Measurements from ENCODE around the gene KCNIP2. TPM values are rescaled to one million over a fixed set of nuclear protein-coding genes. Genes with fewer than 3 reads are reported as not detected.

The KCNIP2 gene
- total RNA-seq, 1 donor: 0.86 TPM

DNA sequence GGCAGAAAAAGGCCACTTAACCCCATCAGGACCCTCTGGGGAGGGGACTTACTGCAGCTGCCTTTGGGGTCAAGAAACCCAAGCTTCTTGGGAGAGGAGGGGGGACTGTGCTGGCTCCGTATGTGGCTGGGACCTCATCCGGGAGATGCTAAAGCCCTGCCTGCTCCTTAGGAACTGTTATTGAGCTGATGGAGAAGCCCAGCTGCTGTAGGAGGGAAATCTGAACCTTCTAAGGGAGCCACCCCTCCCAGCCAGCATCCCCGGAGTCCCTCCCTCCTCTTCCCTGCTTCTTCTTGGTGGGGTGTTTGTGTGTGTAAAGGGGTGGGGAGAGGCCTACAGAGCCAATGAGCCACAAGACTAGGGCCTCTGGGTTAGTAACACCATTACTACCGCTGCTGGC is 8.2 kb downstream of the KCNIP2 start:
- no peak overlapping the region for H3K4me3 ChIP-seq (ENCODE audit: low read depth, low read length)
- TF ChIP-seq, protein P1, sequence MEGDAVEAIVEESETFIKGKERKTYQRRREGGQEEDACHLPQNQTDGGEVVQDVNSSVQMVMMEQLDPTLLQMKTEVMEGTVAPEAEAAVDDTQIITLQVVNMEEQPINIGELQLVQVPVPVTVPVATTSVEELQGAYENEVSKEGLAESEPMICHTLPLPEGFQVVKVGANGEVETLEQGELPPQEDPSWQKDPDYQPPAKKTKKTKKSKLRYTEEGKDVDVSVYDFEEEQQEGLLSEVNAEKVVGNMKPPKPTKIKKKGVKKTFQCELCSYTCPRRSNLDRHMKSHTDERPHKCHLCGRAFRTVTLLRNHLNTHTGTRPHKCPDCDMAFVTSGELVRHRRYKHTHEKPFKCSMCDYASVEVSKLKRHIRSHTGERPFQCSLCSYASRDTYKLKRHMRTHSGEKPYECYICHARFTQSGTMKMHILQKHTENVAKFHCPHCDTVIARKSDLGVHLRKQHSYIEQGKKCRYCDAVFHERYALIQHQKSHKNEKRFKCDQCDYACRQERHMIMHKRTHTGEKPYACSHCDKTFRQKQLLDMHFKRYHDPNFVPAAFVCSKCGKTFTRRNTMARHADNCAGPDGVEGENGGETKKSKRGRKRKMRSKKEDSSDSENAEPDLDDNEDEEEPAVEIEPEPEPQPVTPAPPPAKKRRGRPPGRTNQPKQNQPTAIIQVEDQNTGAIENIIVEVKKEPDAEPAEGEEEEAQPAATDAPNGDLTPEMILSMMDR (IDR thresholded peaks at IDR 0.05; ENCODE audit: insufficient read depth, low read depth, low read length): no peak
- no peak for DNase-seq (ENCODE audit: low read depth)

DNA sequence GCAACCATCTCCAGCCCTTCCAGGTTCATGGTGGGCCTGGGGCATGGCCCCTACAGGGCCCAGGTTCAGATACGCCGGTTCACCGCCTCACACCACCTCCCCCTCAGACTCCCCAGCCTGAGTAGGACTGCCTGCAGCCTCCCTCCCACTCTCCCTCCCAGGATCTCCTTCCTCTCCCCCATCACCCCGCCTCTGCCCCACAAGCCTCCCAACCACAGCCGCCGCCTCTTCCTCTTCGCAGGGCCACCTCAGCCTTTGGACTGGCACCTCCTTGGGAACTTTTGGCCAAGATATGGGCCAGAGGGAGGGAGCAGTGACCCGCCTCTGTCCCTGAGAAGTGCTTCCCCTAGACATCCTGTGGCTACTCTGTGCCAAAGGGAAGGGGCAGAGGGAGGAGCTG is 9.3 kb downstream of the KCNIP2 start:
- no peak overlapping the region for H3K4me3 ChIP-seq (ENCODE audit: low read depth, low read length)
- no peak for DNase-seq (ENCODE audit: low read depth)
- TF ChIP-seq, protein P1 (IDR thresholded peaks at IDR 0.05; ENCODE audit: insufficient read depth, low read depth, low read length): no peak

DNA sequence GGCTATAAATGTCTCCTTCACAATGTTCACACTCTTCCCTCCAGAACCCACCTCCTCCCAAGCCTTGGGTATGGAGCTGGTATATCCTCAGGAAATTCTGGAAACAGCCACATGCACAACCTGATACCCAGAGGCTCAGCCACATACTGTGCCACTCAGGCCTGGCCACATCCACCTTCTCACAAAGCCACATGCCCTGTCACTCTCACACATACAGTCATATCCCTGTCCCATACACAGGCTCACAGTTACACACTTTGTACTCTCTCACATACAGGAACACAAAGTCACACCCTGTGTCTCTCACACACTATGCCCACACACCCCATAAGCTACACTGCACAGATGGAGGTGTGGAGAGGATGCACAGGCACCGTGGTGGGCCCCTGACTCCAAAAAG is 10.1 kb downstream of the KCNIP2 start:
- no peak for DNase-seq (ENCODE audit: low read depth)
- TF ChIP-seq, protein P1 (IDR thresholded peaks at IDR 0.05; ENCODE audit: insufficient read depth, low read depth, low read length): no peak
- no peak overlapping the region for H3K4me3 ChIP-seq (ENCODE audit: low read depth, low read length)

DNA sequence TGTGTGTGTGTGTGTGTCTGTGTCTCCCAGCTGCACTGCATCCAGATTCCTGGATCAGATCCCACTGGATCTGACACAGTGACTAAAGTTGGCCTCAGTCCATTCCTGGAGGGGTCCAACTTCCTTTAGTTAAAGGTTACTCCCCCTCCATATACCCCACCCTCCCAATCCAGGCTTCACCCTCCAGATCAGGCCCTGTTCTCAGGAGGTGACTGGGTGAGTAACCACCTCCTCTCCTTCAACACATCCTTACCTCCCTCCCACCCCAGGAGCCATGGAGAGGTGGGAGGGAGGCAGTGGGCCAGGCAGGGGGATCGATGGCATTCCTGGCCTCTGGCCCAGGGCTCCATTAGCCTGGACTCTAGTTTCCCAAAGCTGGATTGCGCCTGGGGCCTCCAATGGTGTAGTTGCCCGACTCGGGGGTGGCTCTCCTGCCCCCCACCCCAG is 11.3 kb downstream of the KCNIP2 start:
- H3K4me3 ChIP-seq (ENCODE audit: low read depth, low read length): no peak overlapping the region
- no peak for DNase-seq (ENCODE audit: low read depth)
- TF ChIP-seq, protein P1 (IDR thresholded peaks at IDR 0.05; ENCODE audit: insufficient read depth, low read depth, low read length): no peak

DNA sequence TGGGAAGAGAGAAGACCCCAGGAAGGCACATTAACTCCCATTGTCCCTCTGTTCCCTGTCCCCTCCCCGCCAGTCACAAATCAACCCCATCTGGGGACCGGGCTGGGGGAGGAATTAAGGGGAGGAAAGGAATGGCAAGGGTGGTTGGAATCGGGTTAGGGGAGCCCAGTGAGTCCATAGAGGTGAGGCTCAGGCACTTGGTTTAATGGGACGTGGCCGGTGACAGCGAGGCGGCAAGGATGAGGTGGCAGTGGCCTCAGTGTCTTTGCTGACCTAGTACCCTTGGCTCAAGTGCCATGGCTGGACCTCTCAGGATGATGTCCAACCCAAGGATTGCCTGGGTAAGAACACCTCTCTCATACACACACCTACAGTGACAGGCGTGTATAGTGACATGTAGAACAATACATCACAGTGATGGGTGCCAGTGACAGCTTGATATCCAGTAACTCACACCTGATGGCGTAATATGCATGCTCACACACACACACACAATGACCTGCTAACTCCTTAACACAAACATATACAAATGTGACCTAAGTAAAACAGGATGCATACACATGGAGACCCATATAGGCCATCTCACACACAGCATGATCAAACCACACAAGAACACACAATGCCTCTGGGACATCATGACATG is 12.3 kb downstream of the KCNIP2 start:
- TF ChIP-seq, protein P1 (IDR thresholded peaks at IDR 0.05; ENCODE audit: insufficient read depth, low read depth, low read length): no peak
- no peak for DNase-seq (ENCODE audit: low read depth)
- peak overlapping the region; percentile 58 for H3K4me3 ChIP-seq (ENCODE audit: low read depth, low read length)

DNA sequence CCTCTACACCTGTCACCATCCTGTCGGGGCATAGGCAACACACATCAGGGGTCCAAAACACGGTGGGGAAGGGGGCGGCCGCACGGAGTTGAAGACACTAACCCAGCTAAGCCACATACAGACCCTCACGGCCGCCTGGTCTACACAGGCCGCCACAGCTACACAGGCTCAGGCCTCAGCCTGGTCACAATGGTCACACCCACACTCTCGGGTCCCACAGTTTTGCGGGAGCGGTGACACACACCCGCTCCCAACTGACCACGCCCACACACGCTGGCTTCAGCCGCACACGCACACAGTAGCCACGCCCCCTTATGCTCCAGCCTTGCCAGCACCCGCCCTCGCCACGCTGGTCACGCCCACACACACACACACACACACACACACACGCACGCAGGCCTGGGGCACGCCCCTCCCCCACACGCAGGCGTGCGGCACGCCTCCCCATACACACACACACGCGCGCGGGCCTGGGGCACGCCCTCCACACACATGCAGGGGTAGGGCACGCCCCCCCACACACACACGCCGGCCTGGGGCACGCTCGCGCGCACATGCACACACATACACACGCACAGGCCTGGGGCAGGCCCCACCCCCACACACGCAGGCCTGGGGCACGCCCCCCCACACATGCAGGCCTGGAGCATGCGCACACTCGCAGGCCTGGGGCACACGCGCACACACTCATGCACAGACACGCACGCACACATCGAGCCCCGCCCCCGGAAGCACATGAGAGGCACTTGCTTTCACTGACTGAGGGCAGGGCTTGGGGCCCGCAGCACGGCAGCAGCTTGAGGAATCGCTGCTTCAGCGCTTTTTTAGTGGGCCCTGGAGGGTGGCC is 13.1 kb downstream of the KCNIP2 start:
- TF ChIP-seq, protein P1 (IDR thresholded peaks at IDR 0.05; ENCODE audit: insufficient read depth, low read depth, low read length): no peak
- peak overlapping the region; percentile 58 for H3K4me3 ChIP-seq (ENCODE audit: low read depth, low read length)
- peak; percentile 86 for DNase-seq (ENCODE audit: low read depth)
